Fibroblast of skin of back (primary cell): Measurements from ENCODE around the gene BMP8A. TPM values are rescaled to one million over a fixed set of nuclear protein-coding genes. Genes with fewer than 3 reads are reported as not detected.
A peak's percentile ranks its signal among the peaks of the same experiment; 100 is the strongest.
"Not testable (repeated sequence)": the region's sequence is repeated elsewhere in the genome, so short reads cannot be mapped to it uniquely, and the experiment has no call there.

Experiments
- DNase-seq: peaks from one replicate; pipeline ENCODE4 v3.0.0-alpha.2; 2013
- polyA plus RNA-seq, 2 experiments: library from polyadenylated mRNA; unstranded; fragments of 120-200 nt; gene quantifications; one replicate each; pipeline ENCODE4 v1.2.1, GENCODE V29; 2013; ENCODE audit not compliant: insufficient read length in 2 of 2

The BMP8A gene, protein sequence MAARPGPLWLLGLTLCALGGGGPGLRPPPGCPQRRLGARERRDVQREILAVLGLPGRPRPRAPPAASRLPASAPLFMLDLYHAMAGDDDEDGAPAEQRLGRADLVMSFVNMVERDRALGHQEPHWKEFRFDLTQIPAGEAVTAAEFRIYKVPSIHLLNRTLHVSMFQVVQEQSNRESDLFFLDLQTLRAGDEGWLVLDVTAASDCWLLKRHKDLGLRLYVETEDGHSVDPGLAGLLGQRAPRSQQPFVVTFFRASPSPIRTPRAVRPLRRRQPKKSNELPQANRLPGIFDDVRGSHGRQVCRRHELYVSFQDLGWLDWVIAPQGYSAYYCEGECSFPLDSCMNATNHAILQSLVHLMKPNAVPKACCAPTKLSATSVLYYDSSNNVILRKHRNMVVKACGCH
- polyA plus RNA-seq (2013, experiment 1 of 2; ENCODE audit: insufficient read length), result 0.07 TPM
- polyA plus RNA-seq (2013, experiment 2 of 2; ENCODE audit: insufficient read length), result not detected

DNA sequence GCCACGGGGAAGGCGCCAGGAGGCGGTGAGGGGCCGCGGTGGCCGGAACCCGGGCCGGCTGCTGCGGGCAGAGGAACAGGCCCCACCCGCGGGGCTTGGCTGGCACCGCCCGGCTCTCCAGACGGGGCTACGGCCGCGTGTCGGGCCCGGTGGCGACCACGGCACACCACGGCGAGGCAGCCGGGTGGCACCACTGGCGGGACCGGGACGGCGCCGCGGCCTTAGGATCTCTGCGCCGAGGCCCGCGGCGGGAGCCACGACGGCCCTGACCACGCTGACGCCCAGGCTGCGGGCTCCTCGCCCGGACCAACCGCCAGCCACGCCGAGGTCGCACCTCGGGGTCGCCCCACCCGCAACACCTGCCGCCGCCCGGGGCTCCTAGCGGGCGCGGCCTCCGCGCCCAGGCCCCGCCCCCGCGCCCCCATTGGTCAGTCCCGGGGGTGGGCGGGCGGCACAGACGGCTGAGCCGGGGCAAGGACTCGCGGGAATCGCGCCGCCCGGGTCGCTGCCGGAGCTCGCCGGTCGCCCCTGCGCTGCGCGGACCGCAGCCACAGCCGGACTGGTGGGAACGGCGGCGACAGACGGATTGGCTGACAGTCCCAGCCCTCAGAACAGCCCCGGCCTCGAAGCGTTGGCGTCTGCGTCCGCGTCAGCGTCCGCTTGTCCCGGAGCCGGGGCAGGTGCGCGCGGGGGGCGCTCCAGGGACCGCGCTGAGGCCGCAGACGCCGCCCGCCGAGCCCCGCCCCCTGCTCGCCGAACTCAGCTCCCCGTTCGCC lies at the start of gene BMP8A:
Gene BMP8A, plus strand, starts transcription at position 491 of the 776 bp plus-strand sequence. CDS start 356 bp downstream, outside the sequence.
- peak; percentile 37 for DNase-seq

DNA sequence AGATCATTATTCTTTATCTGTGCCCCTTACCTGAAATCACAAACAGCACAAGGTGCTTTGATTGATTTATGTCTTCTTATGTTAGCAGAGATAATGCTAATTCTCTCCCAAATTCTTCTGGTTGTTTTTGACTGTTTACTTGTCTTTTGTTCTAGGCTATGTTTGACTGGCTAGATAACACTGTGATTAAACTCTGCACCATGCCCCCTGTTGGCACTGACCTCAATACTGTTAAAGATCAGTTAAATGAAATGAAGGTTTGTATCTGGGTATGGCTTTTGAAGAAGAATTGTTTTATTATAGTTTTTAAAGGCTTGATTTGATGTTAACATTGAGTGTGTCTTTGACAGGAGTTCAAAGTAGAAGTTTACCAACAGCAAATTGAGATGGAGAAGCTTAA lies 49.6 kb upstream of the BMP8A start:
- no peak for DNase-seq

DNA sequence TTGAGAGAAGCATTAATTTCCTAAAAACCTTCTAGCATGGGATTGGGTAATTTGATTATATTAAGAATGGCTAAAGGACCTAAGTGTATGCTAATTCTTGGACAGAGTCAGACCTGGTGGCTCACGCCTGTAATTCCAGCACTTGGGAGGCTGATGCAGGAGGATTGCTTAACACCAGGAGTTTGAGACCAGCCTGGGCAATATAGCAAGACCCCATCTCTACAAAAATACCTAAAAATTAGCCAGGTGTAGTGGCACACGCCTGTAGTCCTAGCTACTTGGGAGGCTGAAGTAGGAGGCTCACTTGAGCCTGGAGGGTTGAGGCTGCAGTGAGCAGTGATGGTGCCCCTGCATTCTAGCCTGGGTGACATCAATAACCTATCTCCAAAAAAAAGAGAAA lies 45.9 kb upstream of the BMP8A start:
- DNase-seq, result no peak

DNA sequence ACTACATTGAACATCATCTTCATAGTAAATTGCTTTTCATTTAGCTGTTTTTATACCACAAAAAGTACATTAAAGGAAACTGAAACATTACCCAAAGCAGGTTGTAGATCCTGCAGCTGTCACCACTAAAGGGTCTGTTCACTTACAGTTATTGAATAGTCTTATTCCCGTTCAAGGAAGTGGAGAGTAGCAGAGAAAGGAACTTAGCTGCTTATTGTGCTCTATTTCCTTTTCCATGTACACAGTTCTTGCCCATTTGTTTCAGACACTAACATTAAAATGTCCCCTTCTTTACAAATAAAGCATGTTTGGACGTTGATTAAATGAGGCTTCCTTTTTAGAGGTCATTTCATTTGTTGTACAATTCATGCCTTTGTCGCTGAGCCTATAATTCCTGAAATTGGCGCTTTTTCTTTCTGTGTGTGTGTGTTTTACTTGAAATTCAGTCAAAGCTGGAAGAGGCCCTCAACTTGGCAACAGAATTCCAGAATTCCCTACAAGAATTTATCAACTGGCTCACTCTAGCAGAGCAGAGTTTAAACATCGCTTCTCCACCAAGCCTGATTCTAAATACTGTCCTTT lies 44.4 kb upstream of the BMP8A start:
- DNase-seq, result no peak

DNA sequence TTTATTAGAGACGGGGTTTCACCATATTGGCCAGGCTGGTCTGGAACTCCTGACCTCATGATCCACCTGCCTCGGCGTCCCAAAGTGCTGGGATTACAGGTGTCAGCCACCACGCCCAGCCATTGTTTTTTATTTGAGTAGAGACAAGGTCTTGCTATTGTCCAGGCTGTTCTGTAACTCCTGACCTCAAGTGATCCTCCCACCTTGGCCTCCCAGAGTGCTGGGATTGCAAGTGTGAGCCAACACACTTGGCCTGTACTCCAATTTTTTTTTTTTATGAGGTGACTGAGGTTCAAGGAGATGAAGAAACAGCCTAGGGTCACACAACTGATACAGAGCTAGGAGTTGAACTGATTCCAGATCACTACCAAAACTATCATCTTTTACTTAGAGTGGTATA lies 41.4 kb upstream of the BMP8A start:
- not testable (repeated sequence) for DNase-seq

DNA sequence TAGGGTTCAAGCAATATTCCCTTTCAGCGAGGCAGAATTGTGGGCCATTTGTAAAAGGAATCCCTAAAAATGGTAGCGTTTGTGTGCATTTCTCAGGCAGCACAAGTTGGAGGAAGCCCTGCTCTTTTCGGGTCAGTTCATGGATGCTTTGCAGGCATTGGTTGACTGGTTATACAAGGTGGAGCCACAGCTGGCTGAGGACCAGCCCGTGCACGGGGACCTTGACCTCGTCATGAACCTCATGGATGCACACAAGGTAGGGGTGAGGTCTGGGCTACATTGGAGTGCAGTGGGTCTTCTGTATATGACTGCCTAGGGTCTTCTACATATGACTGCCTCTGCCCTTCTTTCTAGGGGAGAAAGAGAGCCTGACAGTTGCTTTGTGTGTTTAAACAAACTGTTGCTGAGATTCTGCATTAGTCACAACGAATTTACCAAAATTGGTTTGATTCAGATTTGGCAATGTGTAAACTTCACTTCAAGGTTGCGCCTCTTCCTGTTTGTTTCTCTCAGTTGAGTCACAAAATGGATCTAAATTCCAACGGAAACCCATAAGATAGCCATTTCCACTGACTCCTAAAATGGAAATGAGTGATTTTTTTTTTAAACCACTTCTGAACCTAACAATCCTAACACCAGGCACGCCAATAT lies 40.4 kb upstream of the BMP8A start:
- DNase-seq, result peak; percentile 25

DNA sequence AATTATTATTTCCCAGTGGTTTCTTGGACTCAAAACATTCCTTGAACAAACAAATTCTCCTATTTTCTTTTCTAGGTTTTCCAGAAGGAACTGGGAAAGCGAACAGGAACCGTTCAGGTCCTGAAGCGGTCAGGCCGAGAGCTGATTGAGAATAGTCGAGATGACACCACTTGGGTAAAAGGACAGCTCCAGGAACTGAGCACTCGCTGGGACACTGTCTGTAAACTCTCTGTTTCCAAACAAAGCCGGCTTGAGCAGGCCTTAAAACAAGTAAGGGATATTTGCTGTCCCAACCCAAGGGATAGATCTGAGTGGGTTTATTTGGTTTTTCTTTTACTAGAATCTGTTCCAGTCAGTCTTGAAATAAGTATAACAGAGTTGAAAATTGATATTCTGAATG lies 39.4 kb upstream of the BMP8A start:
- DNase-seq, result no peak

DNA sequence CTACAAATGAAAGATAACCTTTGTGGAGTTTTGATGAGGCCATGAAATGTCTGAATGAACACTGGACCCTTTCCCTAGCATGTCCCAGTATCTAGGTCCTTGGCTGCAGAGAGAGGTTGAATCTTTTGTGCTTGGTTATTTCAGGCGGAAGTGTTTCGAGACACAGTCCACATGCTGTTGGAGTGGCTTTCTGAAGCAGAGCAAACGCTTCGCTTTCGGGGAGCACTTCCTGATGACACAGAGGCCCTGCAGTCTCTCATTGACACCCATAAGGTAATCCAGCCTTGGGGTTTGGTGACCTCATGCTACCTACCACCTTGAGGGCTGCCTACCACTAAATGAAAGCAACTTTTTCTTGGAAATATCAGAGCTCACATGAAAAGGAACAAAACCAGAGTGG lies 38.9 kb upstream of the BMP8A start:
- DNase-seq, result no peak

DNA sequence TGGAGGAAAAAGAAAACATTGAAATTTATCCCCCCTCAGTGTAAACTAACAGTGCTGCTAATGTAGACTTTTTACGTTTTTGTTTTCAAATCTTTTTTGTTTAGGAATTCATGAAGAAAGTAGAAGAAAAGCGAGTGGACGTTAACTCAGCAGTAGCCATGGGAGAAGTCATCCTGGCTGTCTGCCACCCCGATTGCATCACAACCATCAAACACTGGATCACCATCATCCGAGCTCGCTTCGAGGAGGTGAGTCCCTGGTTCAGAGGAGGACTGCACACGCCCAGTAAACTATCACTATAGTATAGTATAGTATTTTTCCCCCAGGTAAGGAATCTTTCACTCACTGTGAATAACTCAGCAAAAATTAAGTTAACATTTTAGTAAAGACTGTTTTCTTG lies 37.8 kb upstream of the BMP8A start:
- DNase-seq, result no peak

DNA sequence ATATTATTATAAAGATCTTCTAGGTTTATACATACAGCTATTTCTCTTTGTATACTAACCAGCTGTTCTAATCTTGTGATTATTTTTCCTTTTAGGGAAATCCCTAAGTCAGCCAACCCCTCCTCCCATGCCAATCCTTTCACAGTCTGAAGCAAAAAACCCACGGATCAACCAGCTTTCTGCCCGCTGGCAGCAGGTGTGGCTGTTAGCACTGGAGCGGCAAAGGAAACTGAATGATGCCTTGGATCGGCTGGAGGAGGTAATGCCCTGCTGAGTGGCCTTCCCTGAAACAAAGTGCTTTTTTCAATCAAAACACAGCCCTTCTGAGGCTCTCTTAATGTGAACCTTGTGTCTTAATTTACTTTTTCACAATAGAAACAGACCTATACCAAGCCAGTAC lies 32.4 kb upstream of the BMP8A start:
- no peak for DNase-seq

DNA sequence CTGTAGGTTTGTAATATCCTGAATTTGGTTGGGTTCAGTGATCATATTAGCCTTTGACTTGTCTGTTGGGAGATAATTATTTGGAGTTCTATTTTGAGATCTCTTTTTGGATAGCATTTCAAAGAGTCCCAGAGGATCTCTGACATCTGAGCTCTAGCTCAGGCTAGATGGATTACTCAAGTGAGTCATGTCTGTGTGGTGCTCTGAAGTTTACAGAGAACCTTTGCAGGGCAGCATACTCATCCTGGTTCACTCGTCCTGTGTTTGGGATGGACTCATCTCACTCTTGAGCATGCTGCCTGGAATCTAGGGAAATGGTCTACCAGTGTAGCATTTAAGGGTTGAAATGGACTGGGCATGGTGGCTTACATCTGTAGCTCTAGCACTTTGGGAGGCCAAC lies 29.4 kb upstream of the BMP8A start:
- DNase-seq, result peak; percentile 35

DNA sequence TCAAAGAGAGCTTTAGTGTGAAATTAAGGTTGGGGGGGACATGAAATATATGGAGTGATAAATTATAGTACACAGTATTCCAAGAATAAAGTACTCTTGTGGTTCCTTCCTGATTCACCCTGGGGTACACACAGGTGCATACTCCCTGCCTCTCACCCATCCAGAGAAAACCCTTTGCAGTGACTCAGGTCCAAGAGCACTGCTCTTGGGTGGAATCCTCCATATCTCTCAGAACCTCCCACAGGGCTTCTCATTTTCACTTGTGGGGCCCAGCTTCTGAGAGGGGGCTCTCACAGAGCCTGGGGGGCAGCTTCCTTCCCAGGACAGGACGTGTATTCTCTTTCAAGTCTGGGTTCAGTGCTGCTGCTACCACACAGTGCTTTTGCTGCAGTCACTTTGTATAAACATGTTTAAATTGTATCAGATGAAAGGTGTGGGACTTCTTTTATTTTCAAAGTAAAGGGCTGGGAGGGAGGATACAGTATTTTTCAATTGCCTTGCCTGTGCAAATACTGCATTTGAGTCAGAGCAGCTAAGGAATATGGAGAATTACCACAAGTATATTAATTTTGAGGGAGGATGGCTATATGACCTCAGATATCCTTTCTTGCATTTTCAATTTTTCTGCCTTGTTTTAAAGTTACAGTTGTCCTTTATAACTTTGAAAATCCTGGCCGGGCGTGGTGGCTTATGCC lies 24.9 kb upstream of the BMP8A start:
- DNase-seq, result no peak

DNA sequence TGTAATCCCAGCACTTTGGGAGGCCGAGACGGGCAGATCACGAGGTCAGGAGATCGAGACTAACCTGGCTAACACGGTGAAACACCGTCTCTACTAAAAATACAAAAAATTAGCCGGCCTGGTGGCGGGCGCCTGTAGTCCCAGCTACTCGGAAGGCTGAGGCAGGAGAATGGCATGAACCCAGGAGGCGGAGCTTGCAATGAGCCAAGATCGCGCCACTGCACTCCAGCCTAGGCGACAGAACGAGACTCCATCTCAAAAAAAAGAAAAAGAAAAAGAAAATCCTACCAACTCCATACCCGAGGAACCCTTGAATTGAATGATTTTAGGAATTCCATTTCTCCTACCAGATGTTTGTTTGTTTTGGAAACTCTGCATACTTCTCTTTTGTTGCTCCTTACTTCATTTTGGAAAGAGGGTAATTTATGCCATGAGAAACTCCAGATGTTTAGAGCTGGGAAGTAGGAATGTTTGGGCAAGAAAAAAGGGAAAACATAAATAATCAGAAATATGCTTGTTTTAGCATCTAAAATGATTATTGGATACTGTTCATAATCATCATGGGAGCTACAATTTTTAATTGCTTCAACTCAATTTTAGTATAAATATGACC lies 24.2 kb upstream of the BMP8A start:
- DNase-seq, result not testable (repeated sequence)

DNA sequence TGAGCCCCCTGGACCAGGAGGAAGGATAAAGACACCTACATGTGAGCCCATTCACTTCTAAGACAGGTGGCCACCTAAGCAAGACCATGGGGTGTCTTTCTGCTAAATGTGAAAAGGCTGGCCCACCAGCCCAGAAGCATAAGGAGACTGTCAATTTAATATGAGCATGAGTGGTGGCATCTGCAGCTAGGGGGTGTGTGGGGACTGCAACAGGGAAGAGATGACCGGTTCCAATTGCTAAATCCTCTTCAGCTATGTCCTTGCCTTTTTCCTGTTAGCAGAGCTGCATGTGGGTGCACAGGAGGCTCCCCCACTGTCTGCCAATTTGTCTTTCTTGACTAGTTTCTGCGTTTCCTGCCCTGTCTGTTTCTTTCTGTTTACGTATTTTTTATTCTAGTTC lies 22.3 kb upstream of the BMP8A start:
- no peak for DNase-seq

DNA sequence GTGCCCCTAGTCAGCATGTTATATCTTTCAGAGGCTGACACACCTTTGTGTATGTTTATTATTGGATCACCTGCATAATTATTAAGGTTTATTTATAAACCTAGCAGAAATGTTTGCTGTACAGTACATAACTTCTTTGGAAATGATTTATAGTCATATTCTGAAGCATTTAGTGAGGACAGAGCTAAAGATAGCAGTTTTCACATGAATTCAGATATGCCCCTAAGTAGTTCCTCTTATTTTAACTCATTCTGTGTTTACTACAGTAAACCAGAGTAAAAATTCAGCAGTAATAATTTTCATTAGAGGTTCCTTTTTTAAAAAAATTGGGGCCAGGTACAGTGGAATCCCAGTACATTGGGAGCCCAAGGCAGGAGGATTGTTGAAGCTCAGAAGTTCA lies 21.4 kb upstream of the BMP8A start:
- no peak for DNase-seq

DNA sequence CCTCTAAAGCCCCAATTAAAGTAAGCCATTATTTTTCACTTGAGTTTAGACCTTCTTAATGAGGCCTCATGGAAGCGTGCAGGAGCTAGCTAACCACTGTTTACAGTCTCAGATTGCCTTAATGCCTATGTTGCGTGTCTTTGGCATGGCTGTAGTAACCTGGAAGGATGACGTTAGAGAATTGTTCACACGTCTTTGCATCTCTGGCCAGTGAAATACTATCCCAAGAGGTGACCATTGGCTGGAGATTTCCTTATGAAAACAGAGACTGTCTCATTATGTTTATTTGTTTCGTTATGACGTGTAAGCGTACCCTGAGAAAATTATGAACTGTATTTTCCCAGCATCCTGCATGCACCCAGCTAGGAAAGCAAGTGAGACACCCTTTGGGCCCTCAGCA lies 18.6 kb upstream of the BMP8A start:
- no peak for DNase-seq

DNA sequence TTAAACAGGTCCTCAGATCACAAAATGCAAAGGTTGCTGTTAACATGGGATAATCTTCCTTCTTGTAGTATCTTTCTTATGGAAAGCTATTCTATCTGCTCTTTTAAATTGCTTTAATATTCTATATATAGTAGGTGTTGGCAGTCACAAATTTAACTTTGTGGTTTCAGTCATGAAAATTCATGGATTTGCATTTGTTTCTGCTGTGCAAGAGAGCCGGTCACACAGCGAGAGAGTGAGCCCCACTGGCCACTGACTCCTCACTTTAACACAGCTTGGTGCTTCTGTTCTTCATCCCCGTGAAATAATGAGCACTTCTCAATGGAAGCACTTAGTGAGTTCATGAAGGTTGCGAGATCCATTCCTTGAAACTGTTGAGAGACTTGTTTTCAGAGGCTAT lies 18.1 kb upstream of the BMP8A start:
- DNase-seq, result no peak

DNA sequence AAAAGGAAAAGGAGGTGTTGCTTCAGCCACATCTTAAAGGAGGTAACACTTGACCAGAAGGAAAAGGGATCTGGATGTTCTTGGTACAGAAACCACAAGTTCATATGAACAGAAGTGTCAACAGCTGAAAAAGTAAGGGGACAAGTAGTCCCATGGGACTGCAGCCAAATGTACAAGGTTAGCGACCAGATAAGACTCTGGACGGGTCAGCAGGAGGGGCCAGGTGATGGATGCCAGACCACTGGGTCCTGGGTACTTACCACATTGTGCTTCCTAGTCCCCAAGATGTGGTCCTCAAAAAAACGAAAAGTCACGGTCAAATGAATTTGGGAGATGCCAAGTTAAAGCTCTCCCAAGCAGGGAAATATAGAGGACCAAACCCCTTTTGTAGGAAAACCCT lies 16.6 kb upstream of the BMP8A start:
- DNase-seq, result no peak

DNA sequence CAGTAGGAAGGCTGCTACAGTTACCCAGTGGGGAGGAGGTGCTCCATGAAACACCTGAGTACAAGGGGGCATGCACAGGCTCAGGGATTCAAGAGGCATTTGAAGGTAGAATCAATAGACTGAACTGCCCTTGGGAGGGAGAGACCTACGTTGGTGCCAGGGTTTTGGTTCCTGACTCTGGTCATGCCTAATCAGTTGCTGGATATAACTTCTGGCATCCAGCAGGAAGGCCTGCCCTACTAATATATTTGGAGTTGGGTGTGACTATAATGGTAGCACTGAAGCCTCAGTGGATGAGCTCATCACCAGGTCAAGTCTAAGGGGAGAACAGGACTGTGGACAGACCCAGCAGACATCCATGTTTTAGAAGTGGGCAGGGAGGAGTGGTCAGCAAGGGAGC lies 15.9 kb upstream of the BMP8A start:
- not testable (repeated sequence) for DNase-seq

DNA sequence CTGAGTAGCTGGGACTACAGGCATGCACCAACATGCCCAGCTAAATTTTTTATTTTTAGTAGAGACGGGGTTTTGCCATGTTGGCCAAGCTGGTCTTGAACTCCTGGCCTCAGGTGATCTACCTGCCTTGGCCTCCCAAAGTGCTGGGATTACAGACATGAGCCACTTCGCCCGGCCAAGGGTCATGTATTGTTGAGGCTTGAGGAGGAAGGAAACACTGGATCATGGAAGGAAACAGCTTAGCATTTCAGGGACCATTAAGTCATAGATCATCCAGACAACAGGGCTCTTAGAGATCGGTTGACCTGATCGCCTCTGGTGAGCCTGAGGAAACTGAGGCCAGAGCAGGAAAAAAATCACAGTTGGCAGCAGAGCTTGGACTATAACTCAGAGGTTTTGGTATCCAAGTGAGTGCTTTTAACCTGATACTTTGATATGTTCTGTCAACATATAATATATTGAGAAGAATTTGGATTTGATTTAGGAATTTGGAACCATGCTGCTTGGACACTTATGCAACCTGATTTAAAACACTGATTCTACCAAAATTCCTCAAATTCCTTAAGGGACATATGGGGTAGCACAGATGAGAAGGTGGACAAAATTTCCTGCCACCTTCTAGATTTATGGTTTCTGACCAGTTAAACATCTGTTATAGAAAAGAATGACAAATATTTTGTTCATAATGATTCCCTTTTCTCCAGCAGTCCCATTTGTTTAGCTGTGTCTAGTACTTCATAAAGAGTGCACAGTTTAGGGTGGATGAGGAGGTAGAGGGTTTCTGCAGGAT lies 13.1 kb upstream of the BMP8A start:
- DNase-seq, result no peak

DNA sequence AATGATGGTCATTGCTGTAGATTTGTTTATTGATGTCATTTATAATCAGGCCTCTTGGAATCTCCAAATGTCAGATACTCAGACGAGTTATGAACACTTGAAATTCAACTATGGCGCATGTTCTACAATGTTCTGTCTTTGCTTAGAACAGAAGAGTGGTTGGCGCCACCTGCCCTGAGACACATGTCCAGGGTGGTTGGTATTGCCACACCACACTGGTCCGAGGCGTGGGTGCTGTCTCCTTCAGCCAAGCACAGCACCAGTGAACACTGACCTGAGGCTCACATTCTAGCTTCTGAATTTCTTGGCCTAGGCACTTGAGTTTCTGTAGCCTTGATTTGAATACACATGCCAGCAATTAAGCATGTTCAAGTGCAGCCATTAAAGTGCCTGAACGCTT lies 10.1 kb upstream of the BMP8A start:
- DNase-seq, result no peak
